H9 (cell line): ENCODE results near the gene EIF2S3. TPM values are rescaled to one million over a fixed set of nuclear protein-coding genes. Genes with fewer than 3 reads are reported as not detected.

Source experiments
- DNase-seq: peaks from one replicate; pipeline ENCODE4 v3.0.0-alpha.2; 2017
- H2AFZ ChIP-seq: one replicate; pipeline ENCODE4 v1.6.1; 2013; ENCODE audit warnings: mild to moderate bottlenecking, low read length, control low read depth, moderate library complexity
- H2AK5ac ChIP-seq: 2 replicates; pipeline ENCODE4 v1.6.1; 2013; ENCODE audit warnings: low read length, control low read depth, mixed read lengths; ENCODE audit not compliant: insufficient read length
- H2BK120ac ChIP-seq: one replicate; pipeline ENCODE4 v1.6.1; 2013; ENCODE audit warnings: low read depth, mild to moderate bottlenecking, low read length, control low read depth, inconsistent platforms; ENCODE audit not compliant: poor library complexity, severe bottlenecking
- H2BK12ac ChIP-seq: 2 replicates; pipeline ENCODE4 v1.6.1; 2013; ENCODE audit warnings: low read length, control low read depth, mixed read lengths, low read depth; ENCODE audit not compliant: insufficient read length
- H2BK15ac ChIP-seq: 2 replicates; pipeline ENCODE4 v1.6.1; 2013; ENCODE audit warnings: low read depth, low read length, control low read depth
- H2BK20ac ChIP-seq: one replicate; pipeline ENCODE4 v1.6.1; 2013; ENCODE audit warnings: low read depth, mild to moderate bottlenecking, low read length, control low read depth, inconsistent platforms; ENCODE audit not compliant: poor library complexity, severe bottlenecking
- H2BK5ac ChIP-seq: 2 replicates; pipeline ENCODE4 v1.6.1; 2013; ENCODE audit warnings: low read length, control low read depth, mixed read lengths; ENCODE audit not compliant: insufficient read length
- H3K14ac ChIP-seq: 2 replicates; pipeline ENCODE4 v1.6.1; 2013; ENCODE audit warnings: low read length, control low read depth; ENCODE audit not compliant: insufficient read depth
- H3K18ac ChIP-seq: 2 replicates; pipeline ENCODE4 v1.6.1; 2013; ENCODE audit warnings: low read depth, mild to moderate bottlenecking, mixed read lengths, low read length, control low read depth; ENCODE audit not compliant: insufficient read length
- H3K23ac ChIP-seq: 2 replicates; pipeline ENCODE4 v1.6.1; 2013; ENCODE audit warnings: low read length, control low read depth, mixed read lengths, low read depth; ENCODE audit not compliant: insufficient read length
- H3K23me2 ChIP-seq: 2 replicates; pipeline ENCODE4 v1.6.1; 2013; ENCODE audit warnings: low read depth, mild to moderate bottlenecking, mixed read lengths, low read length, control low read depth; ENCODE audit not compliant: insufficient read length, poor library complexity, severe bottlenecking
- H3K27ac ChIP-seq: 2 replicates; pipeline ENCODE4 v1.5.1; 2013; ENCODE audit warnings: low read length, control low read depth, mixed read lengths, low read depth; ENCODE audit not compliant: insufficient read length
- H3K27me3 ChIP-seq: 2 replicates; pipeline ENCODE4 v1.6.1; 2013; ENCODE audit warnings: low read length, control low read depth, inconsistent platforms; ENCODE audit not compliant: insufficient read depth
- H3K4ac ChIP-seq: 2 replicates; pipeline ENCODE4 v1.6.1; 2013; ENCODE audit warnings: low read depth, mild to moderate bottlenecking, control low read depth, inconsistent platforms, low read length, moderate library complexity
- H3K4me1 ChIP-seq: 2 replicates; pipeline ENCODE4 v1.6.1; 2013; ENCODE audit warnings: low read length, control low read depth, inconsistent platforms; ENCODE audit not compliant: insufficient read depth
- H3K4me2 ChIP-seq: 2 replicates; pipeline ENCODE4 v1.6.1; 2013; ENCODE audit warnings: low read length, control low read depth, mixed read lengths; ENCODE audit not compliant: insufficient read length, insufficient read depth
- H3K56ac ChIP-seq: 2 replicates; pipeline ENCODE4 v1.6.1; 2013; ENCODE audit warnings: low read depth, mild to moderate bottlenecking, mixed read lengths, low read length, control low read depth; ENCODE audit not compliant: insufficient read length
- H3K79me1 ChIP-seq: 2 replicates; pipeline ENCODE4 v1.6.1; 2013; ENCODE audit warnings: low read depth, mild to moderate bottlenecking, moderate library complexity, low read length, control low read depth, inconsistent platforms; ENCODE audit not compliant: insufficient read depth, poor library complexity, severe bottlenecking
- H3K79me2 ChIP-seq: 2 replicates; pipeline ENCODE4 v1.6.1; 2013; ENCODE audit warnings: low read length, control low read depth, inconsistent platforms; ENCODE audit not compliant: insufficient read depth
- H3K9ac ChIP-seq: 2 replicates; pipeline ENCODE4 v1.6.1; 2013; ENCODE audit warnings: low read length, control low read depth, mixed read lengths; ENCODE audit not compliant: insufficient read length; ENCODE audit errors: extremely low read depth
- H3K9me3 ChIP-seq: one replicate; pipeline ENCODE4 v1.6.1; 2013; ENCODE audit warnings: low read depth, low read length, inconsistent platforms; ENCODE audit not compliant: control insufficient read depth
- H3T11ph ChIP-seq: one replicate; pipeline ENCODE4 v1.6.1; 2013; ENCODE audit warnings: mild to moderate bottlenecking, low read length, control low read depth, inconsistent platforms
- H4K20me1 ChIP-seq: one replicate; pipeline ENCODE4 v1.6.1; 2013; ENCODE audit not compliant: control insufficient read depth, insufficient read length, insufficient read depth
- H4K5ac ChIP-seq: 2 replicates; pipeline ENCODE4 v1.6.1; 2013; ENCODE audit warnings: low read depth, mild to moderate bottlenecking, mixed read lengths, low read length, control low read depth; ENCODE audit not compliant: insufficient read length
- H4K8ac ChIP-seq: replicated peaks from 2 replicates; pipeline ENCODE4 v1.6.1; 2013; ENCODE audit warnings: low read length, control low read depth, mixed read lengths, low read depth; ENCODE audit not compliant: insufficient read length
- H4K91ac ChIP-seq: 2 replicates; pipeline ENCODE4 v1.6.1; 2013; ENCODE audit warnings: low read depth, mild to moderate bottlenecking, moderate library complexity, mixed read lengths, low read length, control low read depth; ENCODE audit not compliant: insufficient read length
- H3K27ac Mint-ChIP-seq, 3 experiments: 2 replicates in 2 of 3; 3 replicates in 1 of 3; pipeline ENCODE4 v1.8.0; 2020 to 2021; ENCODE audit warnings: mixed read lengths in 3 of 3, mild to moderate bottlenecking in 1 of 3, moderate library complexity in 1 of 3
- H3K27me3 Mint-ChIP-seq: 2 replicates; pipeline ENCODE4 v1.8.0; 2021; ENCODE audit warnings: low read depth, mild to moderate bottlenecking, moderate library complexity, mixed read lengths
- H3K36me3 Mint-ChIP-seq, 3 experiments: 2 replicates in 2 of 3; 3 replicates in 1 of 3; pipeline ENCODE4 v1.8.0; 2020 to 2021; ENCODE audit warnings: low read depth in 3 of 3, mixed read lengths in 3 of 3; ENCODE audit not compliant: insufficient read depth in 1 of 3
- H3K4me1 Mint-ChIP-seq, 2 experiments: 2 replicates each; pipeline ENCODE4 v1.8.0; 2020; ENCODE audit warnings: mixed read lengths in 2 of 2
- H3K4me3 Mint-ChIP-seq, 2 experiments: 2 replicates in 1 of 2; 3 replicates in 1 of 2; pipeline ENCODE4 v1.8.0; 2020 to 2021; ENCODE audit warnings: mild to moderate bottlenecking in 2 of 2, mixed read lengths in 2 of 2, moderate library complexity in 1 of 2
- H3K9me3 Mint-ChIP-seq, 2 experiments: 2 replicates in 1 of 2; 3 replicates in 1 of 2; pipeline ENCODE4 v1.8.0; 2020; ENCODE audit warnings: mild to moderate bottlenecking in 2 of 2, mixed read lengths in 2 of 2, moderate library complexity in 1 of 2
- WGBS: extraction: QIAGEN DNeasy Blood & Tissue Kit; methylation state at CpG from one replicate; pipeline ENCODE4 v1.1.7; 2013; ENCODE audit warnings: missing lambda C conversion rate, low lambda C conversion rate, mixed read lengths; ENCODE audit not compliant: insufficient read length; ENCODE audit errors: extremely low coverage; 5-methylcytosine and 5-hydroxymethylcytosine counted together
- total RNA-seq: library from RNA; stranded (reverse); gene quantifications from 2 replicates; pipeline ENCODE4 v1.2.1, GENCODE V29; 2021
- TF ChIP-seq, protein P1 (sequence below): fragments of 200-600 bp; sonication (generic); conservative IDR thresholded peaks from 3 replicates; pipeline ENCODE4 v1.8.0; 2021; ENCODE audit warnings: antibody characterized with exemption, mild to moderate bottlenecking

Gene EIF2S3
- total RNA-seq, 1 experiment from 2014 or later = 598 TPM

DNA sequence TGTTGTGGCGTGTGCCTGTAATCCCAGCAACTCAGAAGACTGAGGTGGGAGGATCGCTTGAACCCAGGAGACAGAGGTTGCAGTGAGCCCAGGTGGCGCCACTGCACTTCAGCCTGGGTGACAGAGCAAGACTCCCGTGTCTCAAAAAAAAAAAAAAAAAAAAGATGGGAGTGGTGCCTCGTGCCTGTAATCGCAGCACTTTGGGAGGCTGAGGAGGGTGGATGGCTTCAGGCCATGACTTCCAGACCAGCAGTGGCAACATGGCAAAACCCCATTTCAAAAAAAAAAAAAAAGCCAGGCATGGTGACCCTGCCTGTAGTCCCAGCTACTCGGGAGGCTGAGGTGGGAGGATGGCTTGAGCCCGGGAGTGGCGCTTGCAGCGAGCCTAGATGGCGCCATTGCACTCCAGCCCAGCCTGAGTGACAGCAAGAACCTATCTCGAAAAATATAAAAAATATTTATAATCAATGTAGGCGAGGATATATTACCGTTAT is 27.0 kb downstream of the EIF2S3 start:
- peak overlapping the region; percentile 54 for H3K4me2 ChIP-seq

More for the DNA sequence above, 27.0 kb downstream of the EIF2S3 start:
- no peak overlapping the region for H3K9ac ChIP-seq
- no peak overlapping the region for H3K4ac ChIP-seq
- TF ChIP-seq, protein P1, sequence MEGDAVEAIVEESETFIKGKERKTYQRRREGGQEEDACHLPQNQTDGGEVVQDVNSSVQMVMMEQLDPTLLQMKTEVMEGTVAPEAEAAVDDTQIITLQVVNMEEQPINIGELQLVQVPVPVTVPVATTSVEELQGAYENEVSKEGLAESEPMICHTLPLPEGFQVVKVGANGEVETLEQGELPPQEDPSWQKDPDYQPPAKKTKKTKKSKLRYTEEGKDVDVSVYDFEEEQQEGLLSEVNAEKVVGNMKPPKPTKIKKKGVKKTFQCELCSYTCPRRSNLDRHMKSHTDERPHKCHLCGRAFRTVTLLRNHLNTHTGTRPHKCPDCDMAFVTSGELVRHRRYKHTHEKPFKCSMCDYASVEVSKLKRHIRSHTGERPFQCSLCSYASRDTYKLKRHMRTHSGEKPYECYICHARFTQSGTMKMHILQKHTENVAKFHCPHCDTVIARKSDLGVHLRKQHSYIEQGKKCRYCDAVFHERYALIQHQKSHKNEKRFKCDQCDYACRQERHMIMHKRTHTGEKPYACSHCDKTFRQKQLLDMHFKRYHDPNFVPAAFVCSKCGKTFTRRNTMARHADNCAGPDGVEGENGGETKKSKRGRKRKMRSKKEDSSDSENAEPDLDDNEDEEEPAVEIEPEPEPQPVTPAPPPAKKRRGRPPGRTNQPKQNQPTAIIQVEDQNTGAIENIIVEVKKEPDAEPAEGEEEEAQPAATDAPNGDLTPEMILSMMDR = peak; percentile 73
- H2AFZ ChIP-seq = no peak overlapping the region
- no peak overlapping the region for H2BK12ac ChIP-seq
- no peak overlapping the region for H3K23ac ChIP-seq
- H2BK5ac ChIP-seq = no peak overlapping the region
- no peak overlapping the region for H2AK5ac ChIP-seq
- H4K8ac ChIP-seq = no peak overlapping the region
- H3K14ac ChIP-seq = no peak overlapping the region
- no peak overlapping the region for H2BK15ac ChIP-seq
- H3K79me1 ChIP-seq = no peaks in the 10 kb centered on the region
- no peaks in the 10 kb centered on the region; the same call in 1 of the 2 replicates for H3K4me1 ChIP-seq
- peak; percentile 85 for DNase-seq
- no peaks in the 10 kb centered on the region for H4K20me1 ChIP-seq
- no peaks in the 10 kb centered on the region for H3K23me2 ChIP-seq
- Mint-ChIP-seq H3K27me3 (no peaks in the 10 kb centered on the region), H3K4me1 (peaks cover 0 to 10% of the 10 kb centered on the region in 2 experiments; a peak in 2 of 4 replicates), H3K36me3 (peaks cover 10 to 21% (median 18%) of the 10 kb centered on the region in 3 experiments; a peak in 6 of 7 replicates), H3K4me3 (no peak overlapping the region), H3K9me3 (no peaks in the 10 kb centered on the region), H3K27ac (no peak overlapping the region)
- H4K91ac ChIP-seq = no peak overlapping the region
- H3K9me3 ChIP-seq = no peaks in the 10 kb centered on the region
- no peak overlapping the region for H3K56ac ChIP-seq
- no peaks in the 10 kb centered on the region for H3K79me2 ChIP-seq
- H3K27me3 ChIP-seq = no peaks in the 10 kb centered on the region
- no peak overlapping the region for H2BK20ac ChIP-seq
- no peak overlapping the region for H3K27ac ChIP-seq
- H2BK120ac ChIP-seq = no peak overlapping the region
- no peak overlapping the region for H3K18ac ChIP-seq
- no peak overlapping the region for H4K5ac ChIP-seq
- H3T11ph ChIP-seq = no peak overlapping the region
- WGBS = no CpG with 5 or more reads among the region's 14 CpGs
